GM12878 (cell line): ENCODE measurements around the gene MITF. TPM values are rescaled to one million over a fixed set of nuclear protein-coding genes. Genes with fewer than 3 reads are reported as not detected.

Experiments used
- ATAC-seq: fragments of 200-7000 bp; cut with Tn5 transposase; 3 replicates; pipeline ENCODE4 v1.9.1; 2020; ENCODE audit warnings: mild to moderate bottlenecking, moderate library complexity
- BruUV-seq: library from RNA; stranded (reverse); fragments of 400-500 nt; replicated peaks from 2 replicates; lab custom pipeline; 2021; lab: Mats Ljungman, UMichigan
- CTCF ChIA-PET: fragments of 300-600 bp; sonication (Branson Sonifier 250); formaldehyde crosslinking; extraction: SDS; loops from one replicate; lab custom pipeline; 2021; ENCODE audit warnings: inconsistent platforms; lab: Yijun Ruan, JAX
- POLR2A ChIA-PET: fragments of 350-600 bp; formaldehyde crosslinking; extraction: SDS; loops from one replicate; lab custom pipeline; 2021; ENCODE audit warnings: inconsistent platforms; lab: Charles Lee
- RAD21 ChIA-PET: fragments of 300-600 bp; sonication (Branson Sonifier 250); formaldehyde crosslinking; loops from one replicate; lab custom pipeline; 2023; ENCODE audit warnings: antibody characterized with exemption; ENCODE audit not compliant: unreplicated experiment; lab: Charles Lee
- SMC1A ChIA-PET: fragments of 300-600 bp; sonication (Branson Sonifier 250); formaldehyde crosslinking; loops from one replicate; lab custom pipeline; 2023; ENCODE audit not compliant: unreplicated experiment, uncharacterized antibody; lab: Charles Lee
- DNase-seq: peaks from one replicate; pipeline ENCODE4 v3.0.0-alpha.2; 2011; ENCODE audit warnings: low read depth, low spot score
- FAIRE-seq: peaks from 3 replicates; lab custom pipeline; 2011; peaks lifted over from hg19 to GRCh38; lab: Jason Lieb, UNC
- H2AFZ ChIP-seq: 2 replicates; pipeline ENCODE4 v1.6.0; 2011; ENCODE audit warnings: low read depth, low read length, control low read depth; ENCODE audit not compliant: control insufficient read depth
- H3K27ac ChIP-seq: 2 replicates; pipeline ENCODE4 v1.5.1; 2011; ENCODE audit warnings: control low read depth; ENCODE audit not compliant: control insufficient read depth, insufficient read depth
- H3K27me3 ChIP-seq, 2 experiments: replicated peaks in 1 of 2; 2 replicates each; pipeline versions ENCODE4 v1.6.0 to v1.6.1; 2011; ENCODE audit warnings: low read length in 1 of 2; ENCODE audit not compliant: control insufficient read depth in 2 of 2, insufficient read depth in 2 of 2
- H3K36me3 ChIP-seq, 2 experiments: 2 replicates each; pipeline ENCODE4 v1.5.1; 2011; ENCODE audit warnings: low read length in 1 of 2; ENCODE audit not compliant: control insufficient read depth in 2 of 2, insufficient read depth in 2 of 2
- H3K4me1 ChIP-seq: 2 replicates; pipeline ENCODE4 v1.6.1; 2011; ENCODE audit warnings: mild to moderate bottlenecking, low read length, moderate library complexity, mixed read lengths; ENCODE audit not compliant: control insufficient read depth, insufficient read depth
- H3K4me2 ChIP-seq: 2 replicates; pipeline ENCODE4 v1.6.0; 2011; ENCODE audit warnings: control low read depth; ENCODE audit not compliant: control insufficient read depth, insufficient read depth
- H3K4me3 ChIP-seq: fragments of 200-600 bp; sonication (generic); 2 replicates; pipeline ENCODE4 v1.5.1; 2016
- H3K79me2 ChIP-seq: 2 replicates; pipeline ENCODE4 v1.6.0; 2011; ENCODE audit warnings: low read length; ENCODE audit not compliant: control insufficient read depth, insufficient read depth
- H3K9ac ChIP-seq: 2 replicates; pipeline ENCODE4 v1.8.0; 2011; ENCODE audit warnings: low read length, control low read depth, mixed read lengths; ENCODE audit not compliant: control insufficient read depth, insufficient read depth
- H3K9me3 ChIP-seq: replicated peaks from 3 replicates; pipeline ENCODE4 v1.5.1; 2011; ENCODE audit warnings: mild to moderate bottlenecking, low read length; ENCODE audit not compliant: control insufficient read depth, insufficient read depth
- H4K20me1 ChIP-seq: 2 replicates; pipeline ENCODE4 v1.6.0; 2011; ENCODE audit not compliant: control insufficient read depth, insufficient read depth
- BCL11A ChIP-seq: IDR thresholded peaks from 2 replicates; pipeline ENCODE4 v1.6.1; 2011; ENCODE audit warnings: low read depth, low read length
- CBFB ChIP-seq: IDR thresholded peaks from 2 replicates; pipeline ENCODE4 v1.6.1; 2016; ENCODE audit warnings: antibody characterized with exemption, low read depth
- KAT2A ChIP-seq: conservative IDR thresholded peaks from 2 replicates; pipeline ENCODE4 v1.6.1; 2011; ENCODE audit warnings: low read depth, low read length; ENCODE audit not compliant: control insufficient read depth
- MEF2A ChIP-seq: IDR thresholded peaks from 2 replicates; pipeline ENCODE4 v1.6.1; 2011; ENCODE audit warnings: low read depth, mild to moderate bottlenecking, low read length, moderate library complexity; ENCODE audit not compliant: insufficient read depth
- PAX8 ChIP-seq: fragments of 450-650 bp; IDR thresholded peaks from 2 replicates; pipeline ENCODE4 v1.6.1; 2017; ENCODE audit warnings: mild to moderate bottlenecking, moderate library complexity
- ZBED1 ChIP-seq: IDR thresholded peaks from 2 replicates; pipeline ENCODE4 v1.6.1; 2016; ENCODE audit warnings: borderline replicate concordance
- WGBS: methylation state at CpG from one replicate; pipeline ENCODE4 v1.1.6; 2016; ENCODE audit warnings: low lambda C conversion rate; ENCODE audit not compliant: insufficient replicate concordance, insufficient coverage; ENCODE audit errors: missing lambda C conversion rate; 5-methylcytosine and 5-hydroxymethylcytosine counted together
- in situ Hi-C: fragments of 300-500 bp; cut with MboI; formaldehyde crosslinking; loops from 9 replicates; pipeline ENCODE4 v1.14.3; 2018; ENCODE audit warnings: mixed read lengths
- intact Hi-C: fragments of 100-400 bp; cut with micrococcal nuclease; formaldehyde crosslinking; loops from one replicate; pipeline ENCODE4 v1.14.2; 2022; ENCODE audit not compliant: unreplicated experiment
- polyA plus RNA-seq, 11 experiments: library from polyadenylated mRNA; depleted of rRNA in 4 of 11; unstranded in 6 of 11; stranded (reverse) in 5 of 11; fragments of >200 nt; fragmentation: Nextera tagmentation in 4 of 11; fragmentation: Illumina TruSeq in 1 of 11; extraction: Ambion mirVana in 4 of 11; extraction: Trizol in 1 of 11; gene quantifications; 1 replicate in 1 of 11; 2 replicates in 10 of 11; pipeline versions ENCODE4 v1.2.1 to v1.2.3, GENCODE V29; 2011 to 2016; ENCODE audit warnings: inconsistent platforms in 2 of 11, missing spikeins in 2 of 11, low read depth in 1 of 11
- total RNA-seq, 4 experiments: library from RNA; depleted of rRNA in 3 of 4; stranded (reverse); fragments of >200 nt in 3 of 4; fragmentation: Illumina TruSeq in 1 of 4; extraction: Trizol in 1 of 4; gene quantifications; 2 replicates each; pipeline versions ENCODE4 v1.2.1 to v1.2.3, GENCODE V29; 2013 to 2021
- TF ChIP-seq, protein P1 (sequence below): fragments of 450-650 bp; formaldehyde crosslinking; IDR thresholded peaks from 2 replicates; pipeline ENCODE4 v1.5.0; 2022; ENCODE audit warnings: mild to moderate bottlenecking, missing genetic modification characterization
- TF ChIP-seq, protein P2 (sequence below): fragments of 450-650 bp; IDR thresholded peaks from 2 replicates; pipeline ENCODE4 v1.6.1; 2018; ENCODE audit warnings: borderline replicate concordance, mild to moderate bottlenecking; ENCODE audit not compliant: partially characterized antibody
- TF ChIP-seq, protein P3 (sequence below): IDR thresholded peaks from 2 replicates; pipeline ENCODE4 v1.6.1; 2012; ENCODE audit warnings: low read depth, low read length, improper control_type of control experiment
- TF ChIP-seq, protein P4 (sequence below): fragments of 450-650 bp; formaldehyde crosslinking; IDR thresholded peaks from 2 replicates; pipeline ENCODE4 v1.4.0; 2022; ENCODE audit warnings: mild to moderate bottlenecking, moderate library complexity
- TF ChIP-seq, protein P5 (sequence below): fragments of 150-350 bp; IDR thresholded peaks from 2 replicates; pipeline ENCODE4 v1.6.1; 2014; ENCODE audit warnings: mild to moderate bottlenecking, low read depth, low read length

Gene MITF
- total and polyA plus RNA-seq, 10 of the 15 experiments (the other 5 are each of a cell fraction or from before 2014, with no cell fraction given): under 0.01 to 0.90 (median 0.06) TPM; not detected in 3

DNA sequence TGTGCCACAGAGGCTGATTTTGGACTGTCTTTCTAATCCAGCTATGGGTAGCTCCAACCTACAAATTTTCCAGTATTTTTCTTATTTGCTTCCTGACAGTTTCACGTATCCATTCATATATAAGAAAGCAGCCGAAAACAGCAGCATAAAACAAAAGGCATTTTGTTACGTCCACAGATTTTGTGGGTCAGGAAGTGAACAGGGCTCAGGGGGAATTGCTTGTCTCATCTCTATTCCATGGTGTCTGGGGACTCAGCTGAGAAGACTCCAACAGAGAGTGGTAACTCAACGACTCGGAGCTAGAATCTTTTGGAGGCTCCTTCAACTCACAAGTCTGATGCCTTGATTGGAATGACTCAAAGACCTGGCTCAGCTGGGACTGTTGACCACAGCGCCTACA lies 248.6 kb downstream of the MITF start:
- Histone ChIP-seq H3K36me3 (no peaks in the 10 kb centered on the region), H4K20me1 (no peaks in the 10 kb centered on the region), H3K9me3 (no peaks in the 10 kb centered on the region), H3K4me1 (no peaks in the 10 kb centered on the region), H3K9ac (no peak overlapping the region), H3K27ac (no peak overlapping the region), H3K27me3 (no peaks in the 10 kb centered on the region), H3K4me3 (no peak overlapping the region), H3K79me2 (no peaks in the 10 kb centered on the region), H3K4me2 (no peak overlapping the region), H2AFZ (no peak overlapping the region)
- FAIRE-seq: no peak
- no peak for DNase-seq
- TF ChIP-seq PAX8 (no peak), BCL11A (no peak), KAT2A (no peak), ZBED1 (no peak), MEF2A (no peak), CBFB (no peak)
- TF ChIP-seq, protein P1, sequence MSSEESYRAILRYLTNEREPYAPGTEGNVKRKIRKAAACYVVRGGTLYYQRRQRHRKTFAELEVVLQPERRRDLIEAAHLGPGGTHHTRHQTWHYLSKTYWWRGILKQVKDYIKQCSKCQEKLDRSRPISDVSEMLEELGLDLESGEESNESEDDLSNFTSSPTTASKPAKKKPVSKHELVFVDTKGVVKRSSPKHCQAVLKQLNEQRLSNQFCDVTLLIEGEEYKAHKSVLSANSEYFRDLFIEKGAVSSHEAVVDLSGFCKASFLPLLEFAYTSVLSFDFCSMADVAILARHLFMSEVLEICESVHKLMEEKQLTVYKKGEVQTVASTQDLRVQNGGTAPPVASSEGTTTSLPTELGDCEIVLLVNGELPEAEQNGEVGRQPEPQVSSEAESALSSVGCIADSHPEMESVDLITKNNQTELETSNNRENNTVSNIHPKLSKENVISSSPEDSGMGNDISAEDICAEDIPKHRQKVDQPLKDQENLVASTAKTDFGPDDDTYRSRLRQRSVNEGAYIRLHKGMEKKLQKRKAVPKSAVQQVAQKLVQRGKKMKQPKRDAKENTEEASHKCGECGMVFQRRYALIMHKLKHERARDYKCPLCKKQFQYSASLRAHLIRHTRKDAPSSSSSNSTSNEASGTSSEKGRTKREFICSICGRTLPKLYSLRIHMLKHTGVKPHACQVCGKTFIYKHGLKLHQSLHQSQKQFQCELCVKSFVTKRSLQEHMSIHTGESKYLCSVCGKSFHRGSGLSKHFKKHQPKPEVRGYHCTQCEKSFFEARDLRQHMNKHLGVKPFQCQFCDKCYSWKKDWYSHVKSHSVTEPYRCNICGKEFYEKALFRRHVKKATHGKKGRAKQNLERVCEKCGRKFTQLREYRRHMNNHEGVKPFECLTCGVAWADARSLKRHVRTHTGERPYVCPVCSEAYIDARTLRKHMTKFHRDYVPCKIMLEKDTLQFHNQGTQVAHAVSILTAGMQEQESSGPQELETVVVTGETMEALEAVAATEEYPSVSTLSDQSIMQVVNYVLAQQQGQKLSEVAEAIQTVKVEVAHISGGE (CRISPR knock-in tag): no peak
- TF ChIP-seq, protein P2, sequence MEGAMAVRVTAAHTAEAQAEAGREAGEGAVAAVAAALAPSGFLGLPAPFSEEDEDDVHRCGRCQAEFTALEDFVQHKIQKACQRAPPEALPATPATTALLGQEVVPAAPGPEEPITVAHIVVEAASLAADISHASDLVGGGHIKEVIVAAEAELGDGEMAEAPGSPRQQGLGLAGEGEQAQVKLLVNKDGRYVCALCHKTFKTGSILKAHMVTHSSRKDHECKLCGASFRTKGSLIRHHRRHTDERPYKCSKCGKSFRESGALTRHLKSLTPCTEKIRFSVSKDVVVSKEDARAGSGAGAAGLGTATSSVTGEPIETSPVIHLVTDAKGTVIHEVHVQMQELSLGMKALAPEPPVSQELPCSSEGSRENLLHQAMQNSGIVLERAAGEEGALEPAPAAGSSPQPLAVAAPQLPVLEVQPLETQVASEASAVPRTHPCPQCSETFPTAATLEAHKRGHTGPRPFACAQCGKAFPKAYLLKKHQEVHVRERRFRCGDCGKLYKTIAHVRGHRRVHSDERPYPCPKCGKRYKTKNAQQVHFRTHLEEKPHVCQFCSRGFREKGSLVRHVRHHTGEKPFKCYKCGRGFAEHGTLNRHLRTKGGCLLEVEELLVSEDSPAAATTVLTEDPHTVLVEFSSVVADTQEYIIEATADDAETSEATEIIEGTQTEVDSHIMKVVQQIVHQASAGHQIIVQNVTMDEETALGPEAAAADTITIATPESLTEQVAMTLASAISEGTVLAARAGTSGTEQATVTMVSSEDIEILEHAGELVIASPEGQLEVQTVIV: no peak
- TF ChIP-seq, protein P3, sequence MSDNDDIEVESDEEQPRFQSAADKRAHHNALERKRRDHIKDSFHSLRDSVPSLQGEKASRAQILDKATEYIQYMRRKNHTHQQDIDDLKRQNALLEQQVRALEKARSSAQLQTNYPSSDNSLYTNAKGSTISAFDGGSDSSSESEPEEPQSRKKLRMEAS: no peak
- TF ChIP-seq, protein P4, sequence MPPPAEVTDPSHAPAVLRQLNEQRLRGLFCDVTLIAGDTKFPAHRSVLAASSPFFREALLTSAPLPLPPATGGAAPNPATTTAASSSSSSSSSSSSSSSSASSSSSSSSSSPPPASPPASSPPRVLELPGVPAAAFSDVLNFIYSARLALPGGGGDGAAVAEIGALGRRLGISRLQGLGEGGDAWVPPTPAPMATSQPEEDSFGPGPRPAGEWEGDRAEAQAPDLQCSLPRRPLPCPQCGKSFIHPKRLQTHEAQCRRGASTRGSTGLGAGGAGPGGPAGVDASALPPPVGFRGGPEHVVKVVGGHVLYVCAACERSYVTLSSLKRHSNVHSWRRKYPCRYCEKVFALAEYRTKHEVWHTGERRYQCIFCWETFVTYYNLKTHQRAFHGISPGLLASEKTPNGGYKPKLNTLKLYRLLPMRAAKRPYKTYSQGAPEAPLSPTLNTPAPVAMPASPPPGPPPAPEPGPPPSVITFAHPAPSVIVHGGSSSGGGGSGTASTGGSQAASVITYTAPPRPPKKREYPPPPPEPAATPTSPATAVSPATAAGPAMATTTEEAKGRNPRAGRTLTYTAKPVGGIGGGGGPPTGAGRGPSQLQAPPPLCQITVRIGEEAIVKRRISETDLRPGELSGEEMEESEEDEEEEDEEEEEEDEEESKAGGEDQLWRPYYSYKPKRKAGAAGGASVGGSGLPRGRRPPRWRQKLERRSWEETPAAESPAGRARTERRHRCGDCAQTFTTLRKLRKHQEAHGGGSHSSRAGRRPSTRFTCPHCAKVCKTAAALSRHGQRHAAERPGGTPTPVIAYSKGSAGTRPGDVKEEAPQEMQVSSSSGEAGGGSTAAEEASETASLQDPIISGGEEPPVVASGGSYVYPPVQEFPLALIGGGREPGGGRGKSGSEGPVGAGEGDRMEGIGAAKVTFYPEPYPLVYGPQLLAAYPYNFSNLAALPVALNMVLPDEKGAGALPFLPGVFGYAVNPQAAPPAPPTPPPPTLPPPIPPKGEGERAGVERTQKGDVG (CRISPR knock-in tag): no peak
- TF ChIP-seq, protein P5, sequence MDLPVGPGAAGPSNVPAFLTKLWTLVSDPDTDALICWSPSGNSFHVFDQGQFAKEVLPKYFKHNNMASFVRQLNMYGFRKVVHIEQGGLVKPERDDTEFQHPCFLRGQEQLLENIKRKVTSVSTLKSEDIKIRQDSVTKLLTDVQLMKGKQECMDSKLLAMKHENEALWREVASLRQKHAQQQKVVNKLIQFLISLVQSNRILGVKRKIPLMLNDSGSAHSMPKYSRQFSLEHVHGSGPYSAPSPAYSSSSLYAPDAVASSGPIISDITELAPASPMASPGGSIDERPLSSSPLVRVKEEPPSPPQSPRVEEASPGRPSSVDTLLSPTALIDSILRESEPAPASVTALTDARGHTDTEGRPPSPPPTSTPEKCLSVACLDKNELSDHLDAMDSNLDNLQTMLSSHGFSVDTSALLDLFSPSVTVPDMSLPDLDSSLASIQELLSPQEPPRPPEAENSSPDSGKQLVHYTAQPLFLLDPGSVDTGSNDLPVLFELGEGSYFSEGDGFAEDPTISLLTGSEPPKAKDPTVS: no peak
- ChIA-PET POLR2A (no interaction called here), CTCF (no interaction called here), SMC1A (no interaction called here), RAD21 (no interaction called here)
- intact Hi-C loops (loop anchor here (2.0 kb wide), 1 partner anchor 73 kb away; no protein-coding TSS in a partner anchor), in situ Hi-C loops (no loop called here)
- WGBS: 30% methylated on average over 6 of the region's 6 CpGs
- ATAC-seq: no peak
- no TSS peak for BruUV-seq
